SK-N-SH (cell line): ENCODE data around the gene PFKFB2.

Source experiments
- EZH2phosphoT487 ChIP-seq: fragments of 200-600 bp; sonication (generic); IDR thresholded peaks from 2 replicates; pipeline ENCODE4 v1.6.1; 2017; ENCODE audit warnings: low read depth, mixed run types, mild to moderate bottlenecking, antibody characterized with exemption, moderate library complexity, borderline replicate concordance
- FOXM1 ChIP-seq: IDR thresholded peaks from 2 replicates; pipeline ENCODE4 v1.4.0; 2012; ENCODE audit warnings: low read depth, mild to moderate bottlenecking
- GABPA ChIP-seq: IDR thresholded peaks from 2 replicates; pipeline ENCODE4 v1.4.0; 2012; ENCODE audit warnings: low read depth, mild to moderate bottlenecking
- GATA2 ChIP-seq: sonication (generic); formaldehyde crosslinking; IDR thresholded peaks from 2 replicates; pipeline ENCODE4 v1.5.0; 2020; ENCODE audit warnings: mild to moderate bottlenecking, missing genetic modification reagents
- JUND ChIP-seq: IDR thresholded peaks from 2 replicates; pipeline ENCODE4 v1.4.0; 2012
- SIN3A ChIP-seq: IDR thresholded peaks from 2 replicates; pipeline ENCODE4 v1.6.1; 2012; ENCODE audit warnings: low read depth, mild to moderate bottlenecking, low read length, moderate library complexity, borderline replicate concordance
- TCF12 ChIP-seq: IDR thresholded peaks from 2 replicates; pipeline ENCODE4 v1.4.0; 2012
- YY1 ChIP-seq: IDR thresholded peaks from 2 replicates; pipeline ENCODE4 v1.4.0; 2012; ENCODE audit warnings: low read depth, mild to moderate bottlenecking
- TF ChIP-seq, protein P1 (sequence below): fragments of 200-600 bp; sonication (generic); IDR thresholded peaks from 2 replicates; pipeline ENCODE4 v1.6.1; 2017; ENCODE audit warnings: antibody characterized with exemption, mild to moderate bottlenecking, moderate library complexity
- TF ChIP-seq, protein P2 (sequence below): IDR thresholded peaks from 2 replicates; pipeline ENCODE4 v1.6.1; 2012; ENCODE audit warnings: mild to moderate bottlenecking, low read depth, low read length, moderate library complexity
- TF ChIP-seq, protein P3 (sequence below): IDR thresholded peaks from 2 replicates; pipeline ENCODE4; 2012

DNA sequence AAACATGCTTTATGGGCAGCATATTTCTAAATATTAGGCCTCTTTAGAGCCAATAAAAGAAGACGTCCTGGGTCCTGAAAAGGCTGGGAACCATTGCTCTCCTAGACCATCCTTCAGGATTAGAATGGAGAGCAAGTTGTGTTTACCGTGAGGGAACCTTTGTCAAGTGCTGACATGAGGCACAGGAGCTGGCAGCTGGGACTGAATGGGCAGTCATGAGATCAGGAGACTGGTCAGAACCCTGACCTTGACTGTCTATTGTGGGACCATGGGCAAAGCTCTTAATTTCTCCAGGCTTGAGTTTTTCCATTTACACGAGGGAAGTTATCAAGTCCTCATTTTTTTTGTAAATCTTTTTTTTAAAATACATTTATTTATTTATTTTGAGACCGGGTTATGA, 5.2 kb downstream of the PFKFB2 start:
- TF ChIP-seq GATA2 (CRISPR knock-in tag) = no peak
- TF ChIP-seq, protein P1, sequence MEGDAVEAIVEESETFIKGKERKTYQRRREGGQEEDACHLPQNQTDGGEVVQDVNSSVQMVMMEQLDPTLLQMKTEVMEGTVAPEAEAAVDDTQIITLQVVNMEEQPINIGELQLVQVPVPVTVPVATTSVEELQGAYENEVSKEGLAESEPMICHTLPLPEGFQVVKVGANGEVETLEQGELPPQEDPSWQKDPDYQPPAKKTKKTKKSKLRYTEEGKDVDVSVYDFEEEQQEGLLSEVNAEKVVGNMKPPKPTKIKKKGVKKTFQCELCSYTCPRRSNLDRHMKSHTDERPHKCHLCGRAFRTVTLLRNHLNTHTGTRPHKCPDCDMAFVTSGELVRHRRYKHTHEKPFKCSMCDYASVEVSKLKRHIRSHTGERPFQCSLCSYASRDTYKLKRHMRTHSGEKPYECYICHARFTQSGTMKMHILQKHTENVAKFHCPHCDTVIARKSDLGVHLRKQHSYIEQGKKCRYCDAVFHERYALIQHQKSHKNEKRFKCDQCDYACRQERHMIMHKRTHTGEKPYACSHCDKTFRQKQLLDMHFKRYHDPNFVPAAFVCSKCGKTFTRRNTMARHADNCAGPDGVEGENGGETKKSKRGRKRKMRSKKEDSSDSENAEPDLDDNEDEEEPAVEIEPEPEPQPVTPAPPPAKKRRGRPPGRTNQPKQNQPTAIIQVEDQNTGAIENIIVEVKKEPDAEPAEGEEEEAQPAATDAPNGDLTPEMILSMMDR = no peak
- TF ChIP-seq SIN3A = no peak
- TF ChIP-seq FOXM1 = no peak
- TF ChIP-seq GABPA = no peak
- TF ChIP-seq JUND = no peak
- TF ChIP-seq, protein P2, sequence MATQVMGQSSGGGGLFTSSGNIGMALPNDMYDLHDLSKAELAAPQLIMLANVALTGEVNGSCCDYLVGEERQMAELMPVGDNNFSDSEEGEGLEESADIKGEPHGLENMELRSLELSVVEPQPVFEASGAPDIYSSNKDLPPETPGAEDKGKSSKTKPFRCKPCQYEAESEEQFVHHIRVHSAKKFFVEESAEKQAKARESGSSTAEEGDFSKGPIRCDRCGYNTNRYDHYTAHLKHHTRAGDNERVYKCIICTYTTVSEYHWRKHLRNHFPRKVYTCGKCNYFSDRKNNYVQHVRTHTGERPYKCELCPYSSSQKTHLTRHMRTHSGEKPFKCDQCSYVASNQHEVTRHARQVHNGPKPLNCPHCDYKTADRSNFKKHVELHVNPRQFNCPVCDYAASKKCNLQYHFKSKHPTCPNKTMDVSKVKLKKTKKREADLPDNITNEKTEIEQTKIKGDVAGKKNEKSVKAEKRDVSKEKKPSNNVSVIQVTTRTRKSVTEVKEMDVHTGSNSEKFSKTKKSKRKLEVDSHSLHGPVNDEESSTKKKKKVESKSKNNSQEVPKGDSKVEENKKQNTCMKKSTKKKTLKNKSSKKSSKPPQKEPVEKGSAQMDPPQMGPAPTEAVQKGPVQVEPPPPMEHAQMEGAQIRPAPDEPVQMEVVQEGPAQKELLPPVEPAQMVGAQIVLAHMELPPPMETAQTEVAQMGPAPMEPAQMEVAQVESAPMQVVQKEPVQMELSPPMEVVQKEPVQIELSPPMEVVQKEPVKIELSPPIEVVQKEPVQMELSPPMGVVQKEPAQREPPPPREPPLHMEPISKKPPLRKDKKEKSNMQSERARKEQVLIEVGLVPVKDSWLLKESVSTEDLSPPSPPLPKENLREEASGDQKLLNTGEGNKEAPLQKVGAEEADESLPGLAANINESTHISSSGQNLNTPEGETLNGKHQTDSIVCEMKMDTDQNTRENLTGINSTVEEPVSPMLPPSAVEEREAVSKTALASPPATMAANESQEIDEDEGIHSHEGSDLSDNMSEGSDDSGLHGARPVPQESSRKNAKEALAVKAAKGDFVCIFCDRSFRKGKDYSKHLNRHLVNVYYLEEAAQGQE = no peak
- no peak for TF ChIP-seq TCF12
- no peak for TF ChIP-seq EZH2phosphoT487
- no peak for TF ChIP-seq YY1
- TF ChIP-seq, protein P3, sequence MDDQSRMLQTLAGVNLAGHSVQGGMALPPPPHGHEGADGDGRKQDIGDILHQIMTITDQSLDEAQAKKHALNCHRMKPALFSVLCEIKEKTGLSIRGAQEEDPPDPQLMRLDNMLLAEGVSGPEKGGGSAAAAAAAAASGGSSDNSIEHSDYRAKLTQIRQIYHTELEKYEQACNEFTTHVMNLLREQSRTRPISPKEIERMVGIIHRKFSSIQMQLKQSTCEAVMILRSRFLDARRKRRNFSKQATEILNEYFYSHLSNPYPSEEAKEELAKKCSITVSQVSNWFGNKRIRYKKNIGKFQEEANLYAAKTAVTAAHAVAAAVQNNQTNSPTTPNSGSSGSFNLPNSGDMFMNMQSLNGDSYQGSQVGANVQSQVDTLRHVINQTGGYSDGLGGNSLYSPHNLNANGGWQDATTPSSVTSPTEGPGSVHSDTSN = no peak
